HG03097 (cell line): ENCODE measurements around the gene FMN1.

Experiments used
- ATAC-seq: cut with Tn5 transposase; IDR thresholded peaks from one replicate; pipeline ENCODE4 v1.9.1; 2021; ENCODE audit not compliant: unreplicated experiment, low FRiP score

Gene FMN1

GRCh38 chr15:33021806-33022389 is 172.6 kb downstream of the FMN1 start:
- ATAC-seq: no peak

GRCh38 chr15:33019354-33019981 is 175.0 kb downstream of the FMN1 start:
- no peak for ATAC-seq

- no peak for ATAC-seq
Observed at GRCh38 chr15:33016405-33017024, 178.0 kb downstream of the FMN1 start.

GRCh38 chr15:33014586-33014985 is 179.9 kb downstream of the FMN1 start:
- ATAC-seq: no peak

GRCh38 chr15:33013827-33014445 is 180.6 kb downstream of the FMN1 start:
- ATAC-seq: no peak

GRCh38 chr15:33011976-33012375 is 182.5 kb downstream of the FMN1 start:
- no peak for ATAC-seq

- no peak for ATAC-seq
Observed at GRCh38 chr15:33009603-33010002, 184.9 kb downstream of the FMN1 start.

- no peak for ATAC-seq
Observed at GRCh38 chr15:33009026-33009425, 185.5 kb downstream of the FMN1 start.

- ATAC-seq: no peak
Observed at GRCh38 chr15:33008284-33008995, 186.1 kb downstream of the FMN1 start.

GRCh38 chr15:33007303-33007855 is 187.1 kb downstream of the FMN1 start:
- ATAC-seq: no peak

- no peak for ATAC-seq
Observed at GRCh38 chr15:33005582-33005981, 188.9 kb downstream of the FMN1 start.

GRCh38 chr15:33001926-33002325 is 192.6 kb downstream of the FMN1 start:
- ATAC-seq: no peak

GRCh38 chr15:32998979-32999672 is 195.4 kb downstream of the FMN1 start:
- ATAC-seq: no peak

- ATAC-seq: no peak
Observed at GRCh38 chr15:32998182-32998581, 196.3 kb downstream of the FMN1 start.

- ATAC-seq: no peak
Observed at GRCh38 chr15:32994810-32995424, 199.6 kb downstream of the FMN1 start.

- no peak for ATAC-seq
Observed at GRCh38 chr15:32993285-32993684, 201.2 kb downstream of the FMN1 start.

- ATAC-seq: no peak
Observed at GRCh38 chr15:32991619-32992111, 202.8 kb downstream of the FMN1 start.

GRCh38 chr15:32990071-32990470 is 204.4 kb downstream of the FMN1 start:
- no peak for ATAC-seq

GRCh38 chr15:32987067-32987466 is 207.4 kb downstream of the FMN1 start:
- ATAC-seq: no peak

- ATAC-seq: no peak
Observed at GRCh38 chr15:32986147-32986546, 208.4 kb downstream of the FMN1 start.
